ENCODE measurements around the gene ZNF148. TPM values are rescaled to one million over a fixed set of nuclear protein-coding genes. Genes with fewer than 3 reads are reported as not detected.

Gene ZNF148
- total RNA-seq, 1 donor from 2014 or later = 33.4 TPM

DNA sequence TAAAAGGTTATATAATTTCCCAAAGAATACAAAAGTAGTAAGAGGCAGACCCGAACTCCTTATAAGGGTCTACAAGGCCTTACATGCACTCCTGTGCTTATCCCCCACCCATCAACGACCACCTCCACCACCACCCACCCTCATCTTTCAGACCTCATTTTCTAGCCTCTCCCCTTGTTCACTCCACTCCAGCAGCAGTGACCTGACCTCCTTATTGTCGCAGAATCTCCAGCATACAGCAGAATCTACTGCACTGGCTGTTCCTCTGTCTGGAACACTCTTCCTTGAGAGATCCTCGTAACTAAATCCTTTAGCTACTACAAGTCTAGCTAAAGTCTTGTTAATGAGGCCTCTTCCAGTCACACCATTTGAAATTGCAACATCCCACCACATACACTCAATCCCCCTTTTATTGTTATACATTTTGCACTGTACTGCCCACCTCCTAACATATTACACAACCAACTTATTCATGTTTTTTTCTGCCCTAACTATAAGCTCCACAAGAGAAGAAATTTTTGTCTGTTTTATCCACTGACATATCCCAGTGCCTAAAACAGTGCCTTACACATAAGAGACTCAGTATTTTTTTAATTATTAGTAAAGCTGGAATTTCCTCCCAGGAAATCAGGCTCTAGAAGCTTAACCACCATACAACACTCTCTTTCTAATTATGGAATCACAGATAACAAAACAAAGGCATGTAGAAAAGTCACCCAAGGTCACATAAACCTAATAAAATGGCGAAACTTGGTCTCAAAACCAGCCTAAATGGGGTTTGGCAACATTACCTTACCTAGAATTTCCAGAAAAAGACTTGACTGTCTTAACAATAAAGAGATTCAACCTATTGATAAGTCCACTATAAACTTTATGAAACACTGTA lies 40.2 kb downstream of the ZNF148 start:
- no peak for DNase-seq (ENCODE audit: low read depth)

DNA sequence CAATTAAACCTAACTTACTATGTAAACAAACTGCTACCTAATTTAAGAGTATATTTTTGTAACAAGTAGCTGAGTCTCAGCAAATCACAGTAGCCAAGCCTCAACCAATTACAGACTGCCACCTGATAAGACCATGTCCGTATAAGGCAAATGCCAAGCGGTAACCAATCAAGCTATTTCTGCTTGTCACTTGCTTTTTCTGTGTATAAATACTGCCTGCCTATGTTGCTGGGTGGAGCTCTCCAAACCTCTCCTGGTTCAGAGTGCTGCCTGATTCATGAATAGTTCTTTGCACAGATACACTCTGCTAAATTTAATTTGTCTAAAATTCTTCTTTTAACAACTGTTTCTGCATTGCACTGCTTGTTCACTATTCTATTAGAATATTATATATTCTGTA lies 42.6 kb downstream of the ZNF148 start:
- DNase-seq (ENCODE audit: low read depth) = no peak

DNA sequence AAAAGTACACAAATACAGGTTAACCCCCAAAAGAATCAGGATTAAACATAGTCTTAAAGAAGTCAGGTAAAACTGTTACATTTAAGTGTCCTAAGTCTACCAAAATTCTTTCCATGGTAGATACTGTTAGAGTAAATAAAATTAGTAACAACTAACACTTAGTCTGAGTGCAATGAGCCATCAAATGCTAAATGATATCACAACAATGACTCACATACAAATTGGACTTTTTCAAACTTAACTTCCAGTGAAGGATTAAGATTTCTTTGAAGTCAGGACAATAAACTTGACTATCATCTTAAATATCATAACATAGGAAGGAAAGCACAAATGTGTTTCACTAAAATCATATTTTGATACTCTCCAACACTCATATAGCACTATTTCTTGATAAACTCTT lies 43.9 kb downstream of the ZNF148 start:
- no peak for DNase-seq (ENCODE audit: low read depth)

DNA sequence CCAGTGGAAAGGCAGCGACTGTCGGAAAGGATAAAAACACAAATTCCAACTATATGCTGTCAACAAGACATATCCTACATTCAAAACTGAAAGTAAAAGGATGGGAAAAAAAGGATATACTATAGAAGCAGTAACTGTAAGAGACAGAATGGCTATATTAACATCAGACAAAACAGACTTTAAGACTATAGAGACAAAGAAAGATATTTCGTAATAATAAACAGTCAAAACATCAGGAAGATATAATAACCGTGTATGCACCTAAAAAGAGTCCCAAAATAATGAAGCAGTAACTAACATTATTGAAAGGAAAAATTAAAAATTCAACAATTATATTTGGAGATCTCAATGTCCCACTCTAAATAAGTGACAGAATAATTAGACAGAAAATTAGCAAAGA lies 48.2 kb downstream of the ZNF148 start:
- no peak for DNase-seq (ENCODE audit: low read depth)

DNA sequence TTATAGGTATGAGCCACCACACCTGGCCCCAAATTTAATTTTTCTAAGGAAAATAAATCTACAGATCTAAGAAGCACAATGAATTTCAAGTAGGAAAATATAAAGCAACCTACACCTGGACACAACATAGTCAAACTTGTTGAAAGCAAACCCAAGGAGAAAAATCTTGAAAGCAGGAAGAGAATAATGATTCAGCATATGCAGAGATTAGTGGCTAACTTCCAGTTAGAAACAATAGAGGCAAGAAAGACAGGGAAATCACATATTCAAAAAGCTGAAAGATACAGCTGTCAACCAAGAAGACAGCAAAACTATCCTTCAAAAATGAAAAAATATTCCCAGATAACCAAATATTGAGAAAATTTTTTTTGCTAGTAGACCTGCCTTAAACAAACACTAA lies 49.4 kb downstream of the ZNF148 start:
- no peak for DNase-seq (ENCODE audit: low read depth)

DNA sequence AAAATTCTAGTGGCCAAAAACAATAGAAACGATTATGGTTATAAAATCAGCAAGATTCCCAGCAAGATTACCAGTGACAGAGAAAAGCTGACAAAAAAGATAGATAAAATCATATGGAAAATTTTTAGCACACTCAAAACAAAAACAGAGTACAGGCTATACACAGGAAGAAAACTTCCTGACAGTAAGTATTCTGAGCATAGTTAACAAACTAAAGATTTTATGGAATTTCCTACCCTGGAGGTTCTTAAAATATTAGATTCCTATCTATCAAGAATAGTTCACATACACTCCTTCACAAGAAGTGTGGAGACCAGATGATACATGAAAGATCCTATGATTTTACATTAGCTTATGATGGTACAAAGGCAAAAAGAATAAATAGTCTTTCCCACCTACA lies 50.8 kb downstream of the ZNF148 start:
- no peak for DNase-seq (ENCODE audit: low read depth)

DNA sequence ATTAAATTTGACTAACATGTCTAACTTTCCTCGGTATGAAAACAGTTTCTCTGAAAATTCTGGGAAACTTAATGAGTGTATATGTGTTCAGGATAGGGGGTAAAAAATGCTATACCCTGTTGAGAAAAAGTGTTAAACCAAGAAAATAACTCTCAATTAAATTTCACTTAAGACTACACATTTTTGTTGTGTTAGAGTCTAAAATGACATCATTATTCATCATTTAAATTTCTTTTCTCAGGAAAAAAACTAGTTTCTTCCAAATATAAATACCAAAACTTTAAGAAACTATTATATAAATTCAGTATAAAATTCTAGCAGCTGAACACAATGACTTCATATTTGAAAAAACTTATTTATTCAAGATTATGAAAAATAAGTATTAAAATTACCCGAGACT lies 52.2 kb downstream of the ZNF148 start:
- DNase-seq (ENCODE audit: low read depth) = no peak

DNA sequence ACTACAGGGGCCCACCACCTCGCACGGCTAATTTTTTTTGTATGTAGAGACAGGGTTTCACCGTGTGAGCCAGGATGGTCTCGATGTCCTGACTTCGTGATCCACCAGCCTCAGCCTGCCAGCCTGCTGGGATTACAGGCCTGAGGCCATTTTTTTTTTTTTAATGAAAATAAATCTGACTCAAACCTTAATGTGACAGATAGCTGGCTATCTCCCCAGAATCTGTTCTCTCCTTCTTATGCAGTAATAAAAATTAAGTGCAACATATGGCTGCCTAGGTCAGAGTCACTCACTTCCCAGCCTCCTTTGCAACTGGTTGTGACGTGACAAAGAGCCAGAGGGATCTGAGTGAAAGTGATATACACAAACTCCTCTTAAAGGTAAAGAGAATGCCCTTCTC lies 53.0 kb downstream of the ZNF148 start:
- no peak for DNase-seq (ENCODE audit: low read depth)

DNA sequence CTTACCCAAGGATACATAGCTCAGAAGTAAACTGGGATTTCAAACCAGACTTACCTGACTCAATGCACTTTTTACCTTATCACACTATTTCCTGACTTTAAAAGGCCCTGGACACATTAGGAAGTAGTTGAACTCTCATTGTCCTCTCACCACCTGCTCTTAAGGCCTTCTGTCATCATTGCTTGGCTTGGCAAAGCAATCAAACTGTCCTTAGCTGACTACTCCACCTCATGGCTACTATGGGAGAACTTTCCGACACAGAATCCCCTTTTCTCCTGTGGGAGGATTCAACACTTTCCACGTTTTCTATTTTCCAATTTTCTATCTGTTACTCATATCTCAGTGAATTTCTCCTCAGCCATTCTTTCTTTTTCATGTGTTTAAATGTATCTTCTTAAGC lies 55.4 kb downstream of the ZNF148 start:
- DNase-seq (ENCODE audit: low read depth) = peak; percentile 24

DNA sequence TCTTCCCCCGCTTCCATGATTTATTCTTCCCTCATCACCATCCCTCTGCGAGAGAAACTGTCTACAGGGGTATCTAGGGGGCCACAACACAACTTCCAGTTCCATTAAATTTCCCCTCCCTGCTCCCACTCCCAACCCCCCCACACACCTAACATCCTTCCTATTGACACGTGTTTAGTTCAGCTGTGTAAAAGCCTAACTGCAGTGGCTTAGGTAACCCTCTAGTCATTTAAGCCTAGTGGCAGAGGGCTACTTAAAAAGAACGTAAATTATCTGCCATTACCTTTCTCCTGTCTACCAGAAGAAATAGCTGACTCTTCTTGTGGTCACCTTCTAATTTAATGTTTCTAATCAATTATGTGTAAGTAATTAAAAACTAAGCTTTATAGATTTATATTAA lies 56.3 kb downstream of the ZNF148 start:
- DNase-seq (ENCODE audit: low read depth) = no peak

DNA sequence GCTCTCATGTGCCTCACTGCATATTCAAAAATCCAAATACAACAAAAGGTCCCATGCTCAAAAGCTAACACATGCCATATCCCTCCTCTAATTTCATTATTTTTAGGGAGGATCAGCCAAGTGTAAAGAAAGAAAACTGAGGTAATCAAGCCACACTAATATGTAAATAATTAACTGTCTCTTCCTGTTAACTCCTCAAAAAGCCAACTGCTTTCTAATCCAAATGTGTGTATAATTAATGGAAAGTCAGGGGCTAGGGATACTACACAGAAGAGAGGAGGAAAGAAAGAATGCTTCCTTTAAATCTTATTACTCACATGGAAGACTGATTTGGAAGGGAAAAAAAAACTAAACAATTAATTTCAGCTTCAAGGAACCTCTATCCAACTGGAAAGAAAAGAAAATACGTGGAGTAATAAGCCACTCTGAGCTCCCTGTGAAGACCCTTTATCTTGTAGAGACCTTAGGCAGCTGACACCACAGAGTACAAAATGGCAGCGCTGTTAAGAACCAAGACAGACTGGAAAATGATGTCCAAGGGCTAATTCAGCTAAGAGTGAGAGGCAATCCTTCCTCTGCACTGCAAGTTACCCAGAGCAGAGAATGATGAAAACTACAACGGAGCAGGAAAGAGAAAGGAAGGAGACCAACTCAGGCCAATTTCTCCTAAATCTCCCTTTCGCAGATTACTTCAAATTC lies 56.8 kb downstream of the ZNF148 start:
- DNase-seq (ENCODE audit: low read depth) = no peak

DNA sequence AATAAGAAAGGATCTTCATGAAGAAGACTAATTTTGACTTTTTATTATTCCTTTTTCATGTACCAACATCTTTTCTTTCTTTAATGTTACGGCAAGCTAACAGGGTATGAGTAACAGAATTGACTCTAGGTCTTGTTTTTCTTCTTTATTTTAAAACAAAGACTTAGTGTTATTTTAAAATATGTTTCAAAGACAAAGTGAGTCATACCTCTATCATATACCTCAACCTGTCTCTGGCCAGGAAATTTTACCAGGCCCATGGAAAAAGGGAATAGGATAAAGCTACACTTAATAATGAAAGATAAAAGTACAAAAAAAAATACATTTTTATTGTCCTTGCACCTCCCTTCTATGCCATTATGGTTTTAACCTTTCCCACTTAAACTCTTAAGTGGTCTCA lies 57.4 kb downstream of the ZNF148 start:
- no peak for DNase-seq (ENCODE audit: low read depth)

DNA sequence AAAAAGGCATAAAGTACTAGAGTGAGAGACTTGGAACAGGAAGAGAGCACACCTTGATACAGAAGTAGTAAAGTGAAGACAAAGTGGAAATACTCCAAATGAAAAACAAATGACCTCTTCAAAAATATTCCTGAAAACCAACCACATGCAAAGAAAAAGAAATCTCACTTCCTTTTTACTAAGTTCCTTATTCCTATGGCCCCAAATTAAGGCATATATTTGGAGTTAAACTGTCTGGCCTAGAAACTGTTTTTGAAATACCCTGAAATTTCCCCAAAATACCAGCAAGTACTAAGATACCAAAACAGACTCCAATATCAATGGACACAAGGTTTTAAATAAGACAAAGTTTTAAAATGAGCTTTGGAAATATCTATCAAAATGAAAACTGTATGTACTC lies 58.2 kb downstream of the ZNF148 start:
- no peak for DNase-seq (ENCODE audit: low read depth)

DNA sequence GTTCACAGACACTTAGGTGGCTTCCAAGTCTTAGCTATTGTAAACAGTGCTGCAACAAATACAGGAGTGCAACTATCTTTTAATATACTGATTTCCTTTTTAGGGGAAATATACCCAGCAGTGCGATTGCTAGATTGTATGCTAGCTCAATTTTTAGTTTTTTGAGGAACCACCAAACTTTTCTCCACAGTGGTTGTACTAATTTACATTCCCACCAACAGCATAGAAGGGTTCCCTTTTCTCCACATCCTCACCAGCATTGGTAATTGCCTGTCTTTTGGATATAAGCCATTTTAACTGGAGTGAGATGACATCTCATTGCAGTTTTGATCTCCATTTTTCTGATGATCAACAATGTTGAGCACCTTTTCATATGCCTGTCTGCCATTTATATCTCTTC lies 58.9 kb downstream of the ZNF148 start:
- DNase-seq (ENCODE audit: low read depth) = no peak

DNA sequence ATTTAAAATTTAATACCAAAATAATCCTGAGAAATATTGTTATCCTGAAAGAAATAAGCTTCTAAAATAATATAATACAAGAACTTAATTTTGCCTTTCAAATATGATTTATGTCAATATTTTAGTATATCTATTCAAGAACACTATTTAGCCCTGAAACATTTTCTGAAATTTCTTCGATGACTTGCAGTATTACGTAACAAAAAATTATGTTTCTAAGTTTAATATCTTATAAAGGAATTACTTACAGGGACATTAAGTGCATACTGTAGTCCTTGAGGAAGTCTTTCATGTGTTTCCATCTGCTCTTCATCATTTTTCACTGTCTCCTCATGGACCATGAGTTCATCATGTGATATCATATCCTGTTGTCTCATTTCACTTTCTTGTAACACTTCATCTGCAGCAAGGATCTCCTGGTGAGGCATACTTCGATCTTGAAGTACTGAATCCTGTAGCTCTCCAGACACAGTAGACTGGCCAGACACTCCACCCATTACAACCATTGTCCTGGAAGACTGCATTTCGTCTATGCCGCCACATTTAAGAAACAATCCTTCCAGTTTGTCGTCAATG lies 62.0 kb downstream of the ZNF148 start:
- DNase-seq (ENCODE audit: low read depth) = no peak

DNA sequence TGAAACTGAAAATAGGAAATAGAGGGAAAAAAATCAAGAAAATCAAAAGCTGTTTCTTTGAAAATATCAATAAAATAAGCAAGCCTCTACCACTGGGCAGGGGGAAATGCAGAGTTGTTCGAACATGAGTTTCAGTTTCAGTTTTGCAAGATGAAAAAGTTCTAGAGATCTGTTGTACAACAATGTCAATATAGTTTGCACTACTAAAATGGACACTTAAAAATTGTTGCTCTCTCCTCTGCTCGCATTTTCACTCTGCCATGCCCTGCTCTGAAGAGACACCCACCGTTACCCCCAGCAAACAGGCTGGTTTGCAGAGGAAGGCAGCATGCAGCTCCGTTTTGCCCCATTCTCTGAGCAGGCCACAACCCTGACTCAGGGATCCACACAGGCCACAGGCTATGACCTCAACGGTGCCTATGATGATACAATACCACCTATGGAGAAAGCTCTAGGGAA lies 64.5 kb downstream of the ZNF148 start:
- no peak for DNase-seq (ENCODE audit: low read depth)

DNA sequence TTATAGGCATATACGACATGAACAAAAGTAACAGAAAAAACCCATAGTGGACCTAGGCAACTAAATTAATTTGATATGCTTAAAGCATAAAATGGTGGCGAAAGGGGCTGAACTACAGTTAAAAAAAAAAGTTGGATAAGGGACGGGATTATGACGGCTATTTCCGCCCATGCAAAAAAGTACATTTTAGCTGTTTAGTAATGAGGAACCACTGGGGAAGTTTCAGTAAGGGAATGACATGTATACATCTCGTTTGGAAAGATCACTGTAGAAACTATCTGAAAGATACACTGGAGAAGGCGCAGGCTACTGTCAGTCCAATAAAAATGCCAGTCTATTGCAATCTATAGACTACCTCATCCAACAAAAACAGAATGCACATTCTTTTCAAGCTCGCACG lies 65.6 kb downstream of the ZNF148 start:
- DNase-seq (ENCODE audit: low read depth) = no peak

DNA sequence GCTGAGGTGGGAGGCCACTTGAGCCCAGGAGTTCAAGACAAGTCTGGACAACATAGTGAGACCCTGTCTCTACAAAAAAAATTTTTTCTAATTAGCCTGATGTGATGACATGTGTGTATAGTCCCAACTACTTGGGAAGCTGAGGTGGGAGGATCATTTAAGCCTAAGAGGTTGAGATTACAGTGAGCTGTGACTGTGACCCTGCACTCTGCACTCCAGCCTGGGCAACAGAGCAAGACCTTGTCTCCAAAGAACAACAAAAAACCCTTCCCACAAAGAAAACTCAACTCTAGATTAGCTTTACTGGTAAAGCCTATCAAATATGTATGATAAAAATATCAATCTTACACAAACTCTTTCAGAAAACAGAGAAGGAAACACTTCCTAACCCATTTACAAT lies 68.5 kb downstream of the ZNF148 start:
- no peak for DNase-seq (ENCODE audit: low read depth)

DNA sequence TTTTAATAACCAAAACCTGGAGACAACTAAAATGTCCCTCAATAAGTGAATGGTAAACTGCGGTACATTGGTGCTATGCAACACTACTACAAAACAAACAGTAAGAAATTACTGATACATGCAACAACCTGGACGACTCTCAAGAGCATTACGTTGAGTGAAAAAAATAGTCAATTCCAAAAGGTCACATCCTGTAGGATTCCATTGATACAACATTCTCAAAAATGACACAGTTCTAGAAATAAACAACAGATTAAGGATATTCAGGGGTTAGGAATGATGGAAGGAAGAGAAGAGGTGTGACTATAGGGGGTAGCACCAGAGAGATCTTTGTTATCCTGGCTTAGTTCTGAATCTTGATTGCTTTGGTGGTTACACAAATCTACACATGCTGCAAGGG lies 72.2 kb downstream of the ZNF148 start:
- DNase-seq (ENCODE audit: low read depth) = no peak

DNA sequence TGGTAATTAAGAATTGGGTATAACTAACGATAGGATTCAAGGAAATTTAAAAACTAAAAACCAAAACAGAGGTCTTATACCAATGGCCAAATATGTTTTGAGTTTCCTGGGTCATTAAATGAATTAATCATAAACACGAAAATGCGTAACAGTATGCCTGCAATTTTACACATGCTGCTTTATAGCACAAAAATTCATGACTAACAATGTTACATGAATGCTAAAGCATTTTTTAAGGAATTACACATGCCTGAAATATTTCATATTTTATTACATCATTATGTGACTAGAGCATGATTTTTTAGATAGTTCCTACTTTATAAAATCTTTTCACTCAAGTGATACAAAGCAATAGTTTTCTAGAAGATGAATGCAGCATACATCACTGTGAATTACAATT lies 74.7 kb downstream of the ZNF148 start:
- DNase-seq (ENCODE audit: low read depth) = no peak

DNA sequence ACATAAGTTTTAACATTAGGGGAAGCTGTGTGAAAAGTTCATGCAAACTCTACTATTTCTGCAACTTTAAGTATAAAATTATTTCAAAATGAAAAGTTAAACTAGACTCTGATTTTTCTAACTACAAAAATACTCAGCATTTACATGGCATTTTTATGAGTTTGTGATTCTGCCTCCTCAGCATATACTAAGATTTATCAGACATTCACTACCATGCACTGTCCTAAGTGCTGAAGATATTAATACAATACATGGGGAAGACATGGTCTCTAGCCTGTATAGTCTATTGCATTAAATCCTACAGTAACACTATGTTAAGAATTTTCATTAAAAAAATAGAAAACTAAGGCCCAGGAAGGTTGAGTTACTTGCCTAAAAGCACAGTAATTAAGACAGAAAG lies 80.7 kb downstream of the ZNF148 start:
- no peak for DNase-seq (ENCODE audit: low read depth)

DNA sequence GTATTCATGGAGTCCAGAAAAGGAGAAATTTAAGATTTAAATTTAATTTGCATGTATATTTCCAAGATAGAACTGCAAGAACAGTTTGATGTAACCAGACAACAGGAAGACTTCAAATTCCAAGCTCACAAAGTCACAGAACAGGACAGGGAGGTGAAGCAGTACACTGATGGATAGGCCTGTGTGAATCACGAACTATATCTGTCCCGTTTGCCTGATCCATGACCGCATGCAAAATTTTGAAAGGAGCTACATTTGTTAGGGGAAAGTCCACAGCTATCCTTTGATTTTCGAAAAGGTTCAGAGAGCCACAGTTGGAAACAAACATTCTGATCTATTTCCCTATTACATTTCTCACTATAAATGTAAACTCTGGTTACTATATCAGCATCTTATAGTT lies 83.1 kb downstream of the ZNF148 start:
- peak; percentile 45 for DNase-seq (ENCODE audit: low read depth)

Measured in myocyte (in vitro differentiated cells).